Measurements from ENCODE around the gene PARP16.

The PARP16 gene

GRCh38 chr15:65219137-65219536 lies 67.5 kb downstream of the PARP16 start:
- H3K9me2 ChIP-seq (ENCODE audit: low read depth, low read length) = no peaks in the 10 kb centered on the region
- no peaks in the 10 kb centered on the region for H3K9me3 ChIP-seq (ENCODE audit: low read length)
- no peaks in the 10 kb centered on the region for H3K27me3 ChIP-seq (ENCODE audit: insufficient read depth, low read length)
- no peaks in the 10 kb centered on the region for H3F3A ChIP-seq (ENCODE audit: insufficient read depth, low read length)
- no peak overlapping the region for H2AFZ ChIP-seq (ENCODE audit: low read length)
- H3K9ac ChIP-seq (ENCODE audit: low read length) = no peak overlapping the region
- no peak overlapping the region for H3K4me3 ChIP-seq (ENCODE audit: low read depth, low read length, poor library complexity, severe bottlenecking)
- H3K4me2 ChIP-seq (ENCODE audit: low read length) = no peak overlapping the region
- H3K4me1 ChIP-seq (ENCODE audit: insufficient read depth, low read length, severe bottlenecking) = no peaks in the 10 kb centered on the region
- H3K79me2 ChIP-seq (ENCODE audit: insufficient read depth, low read length) = no peaks in the 10 kb centered on the region
- H3K27ac ChIP-seq (ENCODE audit: low read depth, low read length, poor library complexity, severe bottlenecking) = no peak overlapping the region
- no peaks in the 10 kb centered on the region for H3K36me3 ChIP-seq (ENCODE audit: insufficient read depth, low read length)
- no peak for TF ChIP-seq EZH2 (IDR thresholded peaks at IDR 0.05; ENCODE audit: borderline replicate concordance, low read length)
- TF ChIP-seq CTCF (IDR thresholded peaks at IDR 0.05; ENCODE audit: low read length) = no peak
- no peaks in the 10 kb centered on the region for H4K20me1 ChIP-seq (ENCODE audit: insufficient read depth, low read length)

GRCh38 chr15:65217526-65218482 lies 68.9 kb downstream of the PARP16 start:
- Histone ChIP-seq H3K27ac (ENCODE audit: low read depth, low read length, poor library complexity, severe bottlenecking) (no peak overlapping the region), H2AFZ (ENCODE audit: low read length) (no peak overlapping the region), H3K9me3 (ENCODE audit: low read length) (no peaks in the 10 kb centered on the region), H3K9me2 (ENCODE audit: low read depth, low read length) (no peaks in the 10 kb centered on the region), H3K9ac (ENCODE audit: low read length) (no peak overlapping the region), H3K79me2 (ENCODE audit: insufficient read depth, low read length) (no peaks in the 10 kb centered on the region), H3F3A (ENCODE audit: insufficient read depth, low read length) (no peaks in the 10 kb centered on the region), H3K36me3 (ENCODE audit: insufficient read depth, low read length) (no peaks in the 10 kb centered on the region), H3K4me1 (ENCODE audit: insufficient read depth, low read length, severe bottlenecking) (no peaks in the 10 kb centered on the region), H4K20me1 (ENCODE audit: insufficient read depth, low read length) (no peaks in the 10 kb centered on the region), H3K4me3 (ENCODE audit: low read depth, low read length, poor library complexity, severe bottlenecking) (no peak overlapping the region), H3K27me3 (ENCODE audit: insufficient read depth, low read length) (no peaks in the 10 kb centered on the region), H3K4me2 (ENCODE audit: low read length) (no peak overlapping the region)
- TF ChIP-seq EZH2 (IDR thresholded peaks at IDR 0.05; ENCODE audit: borderline replicate concordance, low read length) (no peak), CTCF (IDR thresholded peaks at IDR 0.05; ENCODE audit: low read length) (no peak)

- Histone ChIP-seq H3K27ac (ENCODE audit: low read depth, low read length, poor library complexity, severe bottlenecking) (no peak overlapping the region), H3K4me3 (ENCODE audit: low read depth, low read length, poor library complexity, severe bottlenecking) (no peak overlapping the region), H3K27me3 (ENCODE audit: insufficient read depth, low read length) (no peaks in the 10 kb centered on the region), H3K4me2 (ENCODE audit: low read length) (no peak overlapping the region), H3K9me2 (ENCODE audit: low read depth, low read length) (no peaks in the 10 kb centered on the region), H3K9me3 (ENCODE audit: low read length) (no peaks in the 10 kb centered on the region), H3F3A (ENCODE audit: insufficient read depth, low read length) (no peaks in the 10 kb centered on the region), H4K20me1 (ENCODE audit: insufficient read depth, low read length) (no peaks in the 10 kb centered on the region), H3K4me1 (ENCODE audit: insufficient read depth, low read length, severe bottlenecking) (peaks cover 12% of the 10 kb centered on the region), H3K36me3 (ENCODE audit: insufficient read depth, low read length) (no peaks in the 10 kb centered on the region), H2AFZ (ENCODE audit: low read length) (no peak overlapping the region), H3K79me2 (ENCODE audit: insufficient read depth, low read length) (no peaks in the 10 kb centered on the region), H3K9ac (ENCODE audit: low read length) (no peak overlapping the region)
- no peak for TF ChIP-seq EZH2 (IDR thresholded peaks at IDR 0.05; ENCODE audit: borderline replicate concordance, low read length)
- no peak for TF ChIP-seq CTCF (IDR thresholded peaks at IDR 0.05; ENCODE audit: low read length)
These were observed 71.2 kb downstream of the PARP16 start for GRCh38 chr15:65215496-65215895.
